Muscle layer of duodenum (tissue), 2 donors: ENCODE data around the gene PEF1.
"Not testable (repeated sequence)": the region's sequence is repeated elsewhere in the genome, so short reads cannot be mapped to it uniquely, and the experiment has no call there.

Source experiments
- H3K27ac ChIP-seq: one replicate; pipeline ENCODE4 v1.7.0; 2013; ENCODE audit warnings: mild to moderate bottlenecking, low read length
- H3K27me3 ChIP-seq: one replicate; pipeline ENCODE4 v1.7.0; 2013; ENCODE audit warnings: low read depth, mild to moderate bottlenecking, control low read depth, low read length
- H3K36me3 ChIP-seq, 2 donors: one replicate each; pipeline ENCODE4 v1.7.0; 2013; ENCODE audit warnings: low read length in 2 of 2, control low read depth in 1 of 2, mild to moderate bottlenecking in 1 of 2; ENCODE audit not compliant: insufficient read depth in 2 of 2, control insufficient read depth in 1 of 2
- H3K4me1 ChIP-seq, 2 donors: one replicate each; pipeline ENCODE4 v1.7.0; 2013; ENCODE audit warnings: low read length in 2 of 2, mild to moderate bottlenecking in 2 of 2, control low read depth in 1 of 2, moderate library complexity in 1 of 2; ENCODE audit not compliant: insufficient read depth in 2 of 2, control insufficient read depth in 1 of 2
- H3K4me3 ChIP-seq, 2 donors: one replicate each; pipeline ENCODE4 v1.7.0; 2013; ENCODE audit warnings: low read length in 2 of 2, low read depth in 1 of 2, mild to moderate bottlenecking in 1 of 2
- H3K9me3 ChIP-seq, 2 donors: one replicate each; pipeline ENCODE4 v1.7.0; 2013; ENCODE audit warnings: low read length in 2 of 2, control low read depth in 1 of 2, mild to moderate bottlenecking in 1 of 2; ENCODE audit not compliant: control insufficient read depth in 1 of 2
- donor health status: healthy.

The PEF1 gene

DNA sequence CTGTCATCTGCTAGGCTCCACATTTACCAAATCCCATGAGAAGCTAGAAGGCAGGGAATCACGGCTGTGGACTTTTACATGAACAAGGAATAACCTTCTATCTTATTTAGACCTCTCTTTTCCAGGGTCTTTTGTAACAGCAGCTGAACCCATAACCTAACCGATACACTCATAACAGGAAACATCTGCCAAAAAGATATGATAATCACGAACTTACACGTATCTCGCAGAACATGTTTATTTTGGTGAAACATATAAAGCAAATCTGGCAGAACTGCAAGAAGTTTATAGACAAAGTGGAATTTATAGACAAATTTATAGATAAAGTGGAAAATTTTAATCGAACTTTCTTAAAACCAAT lies 48.0 kb downstream of the PEF1 start:
- Histone ChIP-seq H3K4me3 (no peak overlapping the region), H3K27ac (no peak overlapping the region), H3K9me3 (no peaks in the 10 kb centered on the region), H3K4me1 (peaks cover 0 to 3% of the 10 kb centered on the region in 2 donors), H3K27me3 (no peaks in the 10 kb centered on the region), H3K36me3 (no peaks in the 10 kb centered on the region)

GRCh38 chr1:31595836-31596736 lies 48.6 kb downstream of the PEF1 start:
- H3K27ac ChIP-seq, result no peak overlapping the region
- H3K4me1 ChIP-seq, result peaks cover 0 to 3% of the 10 kb centered on the region in 2 donors
- H3K36me3 ChIP-seq, result no peaks in the 10 kb centered on the region
- no peaks in the 10 kb centered on the region for H3K9me3 ChIP-seq
- no peaks in the 10 kb centered on the region for H3K27me3 ChIP-seq
- H3K4me3 ChIP-seq, result no peak overlapping the region

DNA sequence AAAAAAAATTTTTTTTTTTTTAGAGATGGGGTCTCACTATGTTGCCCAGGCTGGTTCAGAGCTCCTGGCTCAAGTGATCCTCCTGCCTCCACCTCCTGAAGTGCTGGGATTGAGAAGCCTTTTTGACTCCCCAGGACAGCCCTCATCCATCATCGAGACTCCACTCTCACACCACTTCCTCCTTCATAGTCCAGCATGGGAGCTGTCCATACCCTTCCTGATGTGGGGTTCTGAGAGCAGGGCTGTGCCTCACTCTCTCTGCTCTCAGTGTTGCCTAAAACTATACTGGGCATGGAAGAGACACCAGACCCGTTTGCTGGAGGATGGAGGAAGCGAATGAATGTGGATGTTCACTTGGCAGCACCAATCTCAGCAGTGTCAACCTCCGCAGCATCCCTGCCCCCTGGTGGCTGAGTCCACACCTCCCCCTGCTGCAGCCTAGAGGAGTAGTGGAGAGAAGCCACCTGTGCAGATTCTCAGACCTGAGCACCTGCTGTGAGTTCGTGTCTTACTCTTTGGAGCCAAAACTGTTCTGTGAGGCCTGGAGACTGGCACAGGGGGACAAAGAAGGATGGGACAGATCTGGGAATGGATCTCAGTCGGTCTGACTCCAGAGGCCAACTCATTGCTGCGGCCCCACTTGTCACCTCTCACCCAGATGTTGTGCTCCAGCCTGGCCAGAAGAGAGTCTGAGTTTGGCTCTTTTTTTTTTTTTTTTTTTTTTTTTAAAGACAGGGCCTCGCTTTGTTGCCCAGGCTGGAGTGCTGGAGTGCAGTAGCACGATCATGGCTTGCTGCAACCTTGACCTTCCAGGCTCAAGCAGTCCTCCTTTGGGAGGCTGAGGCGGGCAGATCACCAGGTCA lies 50.7 kb downstream of the PEF1 start:
- no peak overlapping the region for H3K27ac ChIP-seq
- no peaks in the 10 kb centered on the region for H3K9me3 ChIP-seq
- peaks cover 0 to 3% of the 10 kb centered on the region in 2 donors for H3K4me1 ChIP-seq
- no peaks in the 10 kb centered on the region for H3K27me3 ChIP-seq
- no peak overlapping the region for H3K4me3 ChIP-seq
- H3K36me3 ChIP-seq, result no peaks in the 10 kb centered on the region

DNA sequence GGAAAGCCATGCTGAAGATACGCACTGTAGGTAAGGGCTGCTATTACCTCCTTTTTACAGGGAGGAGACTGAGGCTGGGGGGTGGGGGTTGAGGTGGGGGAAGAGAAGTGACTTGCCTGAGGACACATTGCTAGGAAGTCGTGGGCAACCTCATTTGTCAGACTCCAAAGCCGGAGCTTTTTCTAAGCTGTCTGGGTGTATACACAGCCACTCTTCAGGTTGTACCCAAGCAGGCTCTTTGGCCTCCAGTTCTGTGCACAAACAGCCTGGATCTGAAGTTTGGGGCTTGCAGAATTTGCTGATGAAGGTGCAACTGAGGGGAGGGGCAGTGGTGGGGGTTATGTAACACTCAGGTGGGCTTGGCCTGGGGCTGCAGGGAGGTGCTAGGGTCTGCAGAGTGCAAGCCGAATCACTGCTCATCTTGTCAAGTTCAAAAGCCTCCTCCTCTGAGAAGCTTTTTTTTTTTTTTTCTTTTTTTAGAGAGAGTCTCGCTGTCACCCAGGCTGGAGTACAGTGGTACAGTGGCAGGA lies 51.5 kb downstream of the PEF1 start:
- no peak overlapping the region for H3K4me3 ChIP-seq
- H3K27me3 ChIP-seq, result no peaks in the 10 kb centered on the region
- no peaks in the 10 kb centered on the region for H3K36me3 ChIP-seq
- no peak overlapping the region for H3K27ac ChIP-seq
- H3K9me3 ChIP-seq, result no peaks in the 10 kb centered on the region
- H3K4me1 ChIP-seq, result peaks cover 3 to 11% of the 10 kb centered on the region in 2 donors

DNA sequence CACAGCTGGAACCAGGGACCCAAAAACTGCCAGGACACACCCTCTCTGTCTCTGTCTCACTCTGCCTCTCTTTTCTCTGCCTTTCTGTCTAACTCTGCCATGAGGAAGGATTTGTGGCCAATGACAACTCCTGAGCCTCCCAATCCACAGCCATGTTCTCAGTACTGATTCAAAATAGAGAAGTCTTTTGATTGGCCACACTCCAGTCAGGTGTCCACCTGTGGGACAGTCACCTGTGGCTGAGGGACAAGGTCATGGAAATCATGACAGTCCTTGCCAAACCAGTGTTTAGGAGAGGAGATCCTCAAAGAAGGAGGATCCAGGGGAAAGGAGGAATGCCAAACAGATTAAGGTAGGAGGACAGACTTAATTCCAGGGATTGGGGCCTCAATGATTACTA lies 52.5 kb downstream of the PEF1 start:
- Histone ChIP-seq H3K4me3 (no peak overlapping the region), H3K9me3 (no peaks in the 10 kb centered on the region), H3K27me3 (no peaks in the 10 kb centered on the region), H3K27ac (peak overlapping the region; percentile 83), H3K4me1 (peaks cover 6 to 22% of the 10 kb centered on the region in 2 donors), H3K36me3 (no peaks in the 10 kb centered on the region)

GRCh38 chr1:31591425-31592093 lies 53.1 kb downstream of the PEF1 start:
- Histone ChIP-seq H3K9me3 (no peaks in the 10 kb centered on the region), H3K4me3 (peak overlapping the region in 1 of 2 donors; percentile 16), H3K4me1 (peaks cover 6 to 27% of the 10 kb centered on the region in 2 donors), H3K36me3 (no peaks in the 10 kb centered on the region), H3K27ac (peak overlapping the region; percentile 83), H3K27me3 (no peaks in the 10 kb centered on the region)

DNA sequence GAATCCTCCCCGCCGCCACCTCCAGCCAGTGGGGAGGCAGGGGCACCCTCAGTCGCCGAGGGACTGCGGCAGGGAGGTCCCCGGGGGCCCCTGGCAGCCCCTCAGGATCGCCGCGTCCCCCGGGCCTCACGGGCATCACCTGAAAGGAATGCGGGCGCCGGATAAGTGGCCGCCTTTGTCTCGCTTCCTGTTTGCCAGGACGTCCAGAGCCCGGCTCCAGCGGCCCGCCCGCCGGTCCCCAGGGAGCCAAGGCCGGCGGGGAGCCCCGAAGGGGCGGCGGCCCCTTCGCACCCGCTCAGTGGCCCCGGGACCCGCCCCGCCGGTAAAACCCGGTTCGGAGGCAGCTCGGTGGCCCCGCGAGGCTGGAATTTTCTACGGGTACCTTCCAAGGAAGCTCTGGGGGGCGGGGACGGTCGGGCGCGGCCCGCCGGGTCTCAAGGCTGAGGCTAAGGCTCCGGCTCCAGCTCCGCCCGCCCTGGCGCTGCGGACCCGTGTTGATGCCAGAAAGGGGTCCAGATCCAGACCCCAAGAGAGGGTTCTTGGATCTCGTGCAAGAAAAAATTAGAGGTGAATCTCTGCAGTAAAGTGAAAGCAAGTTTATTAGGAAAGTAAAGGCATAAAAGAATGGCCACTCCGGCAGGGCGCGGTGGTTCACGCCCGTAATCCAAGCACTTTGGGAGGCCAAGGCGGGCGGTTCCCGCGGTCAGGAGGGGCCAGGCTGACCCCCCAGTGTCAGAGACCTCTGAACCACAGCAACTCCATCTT lies 55.7 kb downstream of the PEF1 start:
- peaks cover 12 to 15% of the 10 kb centered on the region in 2 donors for H3K36me3 ChIP-seq
- H3K4me3 ChIP-seq, result peak overlapping the region; percentile 33 to 58
- no peaks in the 10 kb centered on the region for H3K27me3 ChIP-seq
- H3K4me1 ChIP-seq, result peaks cover 7 to 42% of the 10 kb centered on the region in 2 donors
- no peaks in the 10 kb centered on the region for H3K9me3 ChIP-seq
- peak overlapping the region; percentile 79 for H3K27ac ChIP-seq

DNA sequence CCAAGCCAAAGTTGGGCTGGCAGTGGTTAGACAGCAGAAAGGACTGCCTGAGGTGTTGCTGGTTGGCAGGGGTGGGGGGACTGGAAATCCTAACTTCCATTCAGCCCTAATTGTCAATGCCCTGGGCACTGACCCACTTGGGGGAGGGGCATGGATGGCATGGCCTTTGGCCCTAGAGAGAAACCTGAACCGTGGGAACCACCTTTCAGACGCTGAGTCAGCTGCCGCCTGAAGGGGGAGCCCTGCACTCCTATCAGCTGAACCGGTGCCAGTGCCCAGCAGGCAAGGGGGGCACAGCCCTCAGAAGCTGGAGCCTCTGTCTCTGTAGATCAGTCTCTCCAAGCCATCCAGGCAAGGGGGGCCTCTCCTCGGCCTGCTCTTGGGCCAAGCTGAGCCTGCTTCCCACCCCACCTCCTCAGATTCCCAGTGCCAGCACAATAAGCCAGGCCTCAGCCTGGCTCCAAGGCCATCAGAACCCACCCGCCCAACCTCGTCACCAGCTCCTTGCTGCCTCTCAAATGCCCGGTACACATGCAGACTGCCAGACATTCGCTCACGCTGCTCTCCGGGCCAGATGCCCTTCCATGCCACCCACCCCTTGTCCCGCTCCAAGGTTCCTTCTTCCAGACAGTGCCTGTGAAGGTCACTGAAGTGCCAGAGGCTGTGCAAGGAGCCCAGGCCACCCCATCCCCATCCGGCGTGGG lies 56.8 kb downstream of the PEF1 start:
- Histone ChIP-seq H3K4me1 (peaks cover 16 to 53% of the 10 kb centered on the region in 2 donors), H3K27me3 (no peaks in the 10 kb centered on the region), H3K27ac (peak overlapping the region; percentile 79), H3K4me3 (peak overlapping the region in 1 of 2 donors; percentile 58), H3K9me3 (no peaks in the 10 kb centered on the region), H3K36me3 (peaks cover 15 to 21% of the 10 kb centered on the region in 2 donors)

DNA sequence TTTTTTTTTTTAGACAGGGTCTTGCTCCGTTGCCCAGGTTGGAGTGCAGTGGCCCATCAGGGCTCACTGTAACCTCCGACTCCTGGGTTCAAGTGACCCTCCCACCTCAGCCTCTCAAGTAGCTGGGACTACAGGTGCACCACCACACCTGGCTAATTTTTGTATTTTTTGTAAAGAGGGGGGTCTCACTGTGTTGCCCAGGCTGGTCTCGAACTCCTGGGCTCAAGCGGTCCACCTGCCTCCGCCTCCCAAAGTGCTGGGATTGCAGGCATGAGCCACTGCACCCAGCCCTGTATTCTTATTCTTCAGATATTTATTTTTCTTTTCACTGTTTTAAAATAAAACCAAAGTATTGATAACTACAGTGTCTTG lies 57.4 kb downstream of the PEF1 start:
- not testable (repeated sequence) for H3K9me3 ChIP-seq, H3K4me3 ChIP-seq, H3K27me3 ChIP-seq
- H3K4me1 ChIP-seq, result peaks cover 16 to 56% of the 10 kb centered on the region in 2 donors
- H3K27ac ChIP-seq, result peak overlapping the region; percentile 79
- H3K36me3 ChIP-seq, result peaks cover 15 to 22% of the 10 kb centered on the region in 2 donors
